Measurements from ENCODE around the gene XYLT1.
"Not testable (repeated sequence)": the region's sequence is repeated elsewhere in the genome, so short reads cannot be mapped to it uniquely, and the experiment has no call there.

The XYLT1 gene

GRCh38 chr16:17327664-17328335 is 143.0 kb downstream of the XYLT1 start:
- no peak for DNase-seq

- DNase-seq: no peak
These were observed 145.2 kb downstream of the XYLT1 start for GRCh38 chr16:17325476-17326143.

GRCh38 chr16:17324451-17324850 is 146.3 kb downstream of the XYLT1 start:
- no peak for DNase-seq

- DNase-seq: no peak
These were observed 147.6 kb downstream of the XYLT1 start for GRCh38 chr16:17323171-17323570.

DNA sequence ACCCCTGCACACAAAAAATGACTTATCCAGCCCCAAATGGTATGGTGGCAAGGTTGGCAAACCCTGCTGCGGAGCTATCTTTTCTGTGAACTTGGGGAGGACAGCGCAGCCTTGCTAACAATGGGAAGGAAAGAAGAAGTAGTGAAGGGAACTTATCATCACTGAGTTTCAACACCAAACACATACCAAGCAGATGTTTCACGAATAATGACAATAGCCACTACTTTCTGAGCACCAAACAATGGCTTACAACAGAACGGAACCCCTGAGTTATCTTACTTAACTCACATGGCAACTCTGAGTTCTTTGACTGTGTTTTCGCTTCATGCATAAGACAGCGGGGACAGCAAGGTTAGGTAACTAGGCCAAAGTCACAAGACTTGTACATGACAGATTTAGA is 148.9 kb downstream of the XYLT1 start:
- DNase-seq: no peak

- no peak for DNase-seq
These were observed 150.8 kb downstream of the XYLT1 start for GRCh38 chr16:17320009-17320408.

GRCh38 chr16:17318238-17318637 is 152.5 kb downstream of the XYLT1 start:
- DNase-seq: no peak

GRCh38 chr16:17316005-17316404 is 154.8 kb downstream of the XYLT1 start:
- no peak for DNase-seq

DNA sequence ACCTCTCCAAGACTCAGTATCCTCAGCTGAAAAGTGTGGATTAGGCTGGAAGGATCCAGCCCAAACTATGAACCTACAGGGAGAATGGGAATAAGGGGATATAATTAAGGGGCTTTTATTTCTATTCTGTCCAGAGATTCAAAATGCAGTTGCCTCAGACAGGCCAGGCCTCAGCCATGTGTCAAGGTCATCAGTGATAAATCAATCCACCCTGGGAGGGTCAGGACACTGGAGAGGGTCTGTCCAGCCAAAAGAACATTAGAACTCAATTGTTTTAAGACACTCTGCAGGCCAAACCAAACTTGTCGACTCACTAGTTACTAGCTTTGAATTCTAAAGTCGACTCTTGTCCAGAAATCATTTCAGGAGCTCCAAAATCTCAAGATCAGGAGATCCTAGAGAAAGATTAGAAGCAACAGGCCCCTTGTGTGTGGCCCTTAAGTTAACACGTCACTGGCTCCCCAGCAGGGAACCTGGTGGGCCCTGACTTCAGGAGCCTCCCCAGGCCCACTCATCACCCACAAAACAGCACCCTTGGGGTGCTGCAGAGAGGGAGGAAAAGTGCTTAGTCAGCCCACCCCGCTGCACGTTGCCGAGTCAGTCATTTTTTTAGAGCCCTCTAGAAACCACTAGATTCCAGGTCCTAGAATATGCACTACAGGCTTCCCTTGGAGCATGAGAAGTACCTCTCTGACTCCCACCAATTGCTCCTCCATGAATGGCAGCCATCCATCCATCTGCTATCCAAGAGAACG is 156.8 kb downstream of the XYLT1 start:
- no peak for DNase-seq

GRCh38 chr16:17313085-17313611 is 157.6 kb downstream of the XYLT1 start:
- DNase-seq: no peak

- DNase-seq: no peak
These were observed 158.6 kb downstream of the XYLT1 start for GRCh38 chr16:17312094-17312710.

- DNase-seq: no peak
These were observed 159.2 kb downstream of the XYLT1 start for GRCh38 chr16:17311333-17312093.

DNA sequence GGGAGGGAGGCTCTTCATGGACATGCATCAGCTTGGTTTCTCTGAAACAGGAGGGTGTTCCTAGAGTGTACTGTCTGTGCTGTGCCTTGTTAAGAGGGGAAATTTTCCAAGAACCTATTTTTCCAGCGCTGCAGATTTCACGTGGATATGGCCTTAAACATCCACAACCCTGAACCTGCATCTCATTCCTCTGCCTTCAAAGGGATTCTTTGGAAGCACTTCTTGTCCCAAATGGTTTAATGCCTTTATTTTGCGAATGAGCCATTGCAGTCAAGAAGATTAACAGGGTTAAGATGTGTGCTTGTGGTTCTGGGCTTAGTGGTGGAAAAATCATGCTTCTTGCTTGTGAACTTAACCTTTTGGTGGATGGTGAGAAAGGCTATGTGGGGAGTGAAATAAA is 161.2 kb downstream of the XYLT1 start:
- no peak for DNase-seq

DNA sequence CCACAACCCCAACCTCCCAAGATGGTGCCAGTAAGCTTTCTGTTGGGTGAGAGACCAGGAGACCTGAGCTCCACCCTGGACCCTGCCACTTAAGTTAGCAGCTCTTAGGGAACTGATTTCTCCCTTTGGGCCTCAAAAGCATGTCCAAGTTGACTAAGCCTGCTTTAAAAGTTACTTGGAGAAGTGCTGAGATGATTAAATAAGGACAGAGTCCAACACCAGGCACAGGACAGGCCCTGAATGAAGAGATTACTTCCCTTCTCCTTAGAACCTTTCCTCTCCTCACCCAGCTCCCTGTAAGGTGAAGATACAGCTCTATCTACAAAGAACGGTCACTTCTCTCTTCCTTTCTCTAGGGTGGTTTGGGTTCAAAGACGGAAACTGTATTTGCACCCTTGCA is 162.6 kb downstream of the XYLT1 start:
- DNase-seq: no peak

DNA sequence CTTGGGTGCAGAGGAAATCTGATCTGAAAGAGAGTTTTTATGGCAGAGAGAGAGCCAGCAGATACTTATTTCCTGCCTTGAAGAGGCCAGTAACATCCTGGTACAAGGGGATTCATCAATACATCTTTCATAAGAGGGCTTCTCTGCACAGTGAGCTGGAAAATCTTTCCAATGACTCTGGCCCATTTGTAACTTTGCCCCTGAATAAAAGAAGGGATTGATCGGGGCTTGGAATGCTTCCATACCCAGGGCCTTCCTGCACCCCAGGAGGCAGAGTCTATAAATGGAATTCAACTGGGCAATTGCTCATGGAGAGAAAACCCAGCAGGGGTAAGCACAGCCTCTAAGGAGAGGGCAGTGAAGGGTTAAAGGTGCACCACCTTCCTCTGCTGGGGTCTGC is 163.3 kb downstream of the XYLT1 start:
- no peak for DNase-seq

DNA sequence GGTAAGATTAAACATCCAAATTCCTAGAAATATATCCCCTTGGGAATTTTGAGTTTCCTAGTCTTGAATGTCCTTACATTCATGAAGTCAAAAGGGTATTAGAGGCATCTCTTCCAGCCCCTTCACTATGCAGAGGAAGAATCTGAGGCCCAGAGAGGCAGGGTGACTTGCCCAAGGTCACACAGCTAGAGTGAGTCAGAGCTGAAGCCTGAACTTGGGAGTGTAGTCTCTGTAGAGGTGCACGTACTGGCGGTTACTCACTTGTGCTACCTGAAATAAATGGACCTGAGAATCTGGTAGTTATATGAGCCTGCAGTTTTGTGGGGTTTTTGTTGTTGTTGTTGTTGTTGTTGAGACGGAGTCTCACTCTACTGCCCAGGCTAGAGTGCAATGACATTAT is 164.0 kb downstream of the XYLT1 start:
- DNase-seq: no peak

DNA sequence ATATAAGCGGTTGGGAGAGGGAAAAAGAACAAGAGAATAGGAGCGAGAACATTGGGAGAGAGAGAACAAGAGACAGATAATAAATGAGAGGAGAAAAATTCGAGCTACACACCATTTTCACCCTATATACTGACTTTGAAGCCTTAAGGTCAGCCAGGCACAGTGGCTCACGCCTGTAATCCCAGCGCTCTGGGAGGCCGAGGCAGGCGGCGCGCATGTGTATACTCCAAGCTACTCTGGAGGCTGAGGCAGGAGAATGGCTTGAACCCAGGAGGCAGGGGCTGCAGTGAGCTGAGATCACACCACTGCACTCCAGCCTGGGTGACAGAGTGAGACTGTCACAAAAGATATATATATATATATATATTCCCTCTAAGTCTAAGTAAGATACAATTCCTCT is 164.5 kb downstream of the XYLT1 start:
- DNase-seq: not testable (repeated sequence)

GRCh38 chr16:17305694-17306093 is 165.1 kb downstream of the XYLT1 start:
- no peak for DNase-seq

- DNase-seq: no peak
These were observed 166.2 kb downstream of the XYLT1 start for GRCh38 chr16:17304491-17305119.

- no peak for DNase-seq
These were observed 166.7 kb downstream of the XYLT1 start for GRCh38 chr16:17304106-17304490.

DNA sequence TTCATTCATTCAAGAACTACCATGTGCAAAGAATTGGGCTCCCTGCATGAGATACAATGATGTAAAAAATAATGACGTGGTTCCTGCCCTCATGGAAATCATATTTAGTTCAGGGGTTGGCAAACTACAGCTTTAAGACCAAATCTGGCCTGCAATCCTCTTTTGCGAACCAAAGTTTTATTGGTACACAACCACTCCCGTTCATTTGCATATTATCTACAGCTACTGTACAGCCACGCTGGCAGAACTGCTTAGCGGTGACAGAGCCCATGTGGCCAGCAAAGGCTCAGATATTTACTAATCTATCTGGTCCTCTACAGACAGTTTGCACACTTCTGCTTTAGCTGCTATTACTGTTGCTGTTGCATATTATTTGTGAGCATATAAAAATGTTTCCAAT is 167.7 kb downstream of the XYLT1 start:
- no peak for DNase-seq

DNA sequence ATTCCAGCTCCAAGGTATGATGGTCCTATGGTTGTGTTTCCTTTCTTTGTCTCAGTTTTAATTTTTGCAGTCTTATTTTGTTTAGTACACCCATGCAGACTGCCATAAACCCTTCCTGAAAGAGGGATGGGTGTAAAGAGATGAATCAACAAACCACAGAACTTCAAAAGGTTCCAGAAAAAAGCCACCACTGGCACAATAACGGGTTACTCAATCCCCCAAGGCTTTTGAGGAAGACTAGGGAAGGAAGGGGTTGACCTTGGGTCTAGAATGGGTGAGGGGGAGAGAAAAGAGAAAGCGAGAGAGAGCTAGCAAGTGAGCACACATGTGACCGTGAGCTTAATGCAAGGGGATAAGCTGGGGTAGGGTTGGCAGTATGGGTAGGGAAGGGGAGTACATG is 168.1 kb downstream of the XYLT1 start:
- no peak for DNase-seq
